ENCODE data around the gene ORMDL3.

- TF ChIP-seq CTCF (conservative IDR thresholded peaks at IDR 0.05) = no peak
- no peak for TF ChIP-seq ZFX (IDR thresholded peaks at IDR 0.05)
Observed at GRCh38 chr17:39923230-39923629, 4.2 kb downstream of the ORMDL3 start.

Data from C4-2B (cell line).